ENCODE results near the gene FAM114A2.

DNA sequence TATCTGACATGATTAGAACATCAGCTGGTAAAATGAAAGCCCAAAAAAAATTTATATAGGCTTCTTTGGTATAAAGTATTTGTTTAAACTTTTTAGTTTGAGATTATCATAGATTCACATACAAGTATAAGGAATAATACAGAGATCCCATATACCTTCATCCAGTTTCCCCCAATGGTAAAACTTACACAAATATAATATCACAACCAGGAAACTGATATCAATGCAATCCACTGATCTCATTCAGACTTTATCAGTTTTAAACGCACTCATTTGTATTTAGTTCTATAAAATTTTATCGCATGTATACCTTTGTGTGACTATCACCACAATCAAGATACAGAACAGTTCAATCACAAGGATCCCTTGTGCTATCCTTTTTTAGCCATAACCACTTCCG lies 3.8 kb downstream of the FAM114A2 start:
- TF ChIP-seq POLR2A (IDR thresholded peaks at IDR 0.05; ENCODE audit: low read length) = no peak
- no peak for TF ChIP-seq GATA1 (IDR thresholded peaks at IDR 0.05; ENCODE audit: low read depth, low read length)

Data from erythroblast (primary cell).